ENCODE results near the gene SHC1. TPM values are rescaled to one million over a fixed set of nuclear protein-coding genes. Genes with fewer than 3 reads are reported as not detected.
A peak's percentile ranks its signal among the peaks of the same experiment; 100 is the strongest.

SHC1 gene, protein sequence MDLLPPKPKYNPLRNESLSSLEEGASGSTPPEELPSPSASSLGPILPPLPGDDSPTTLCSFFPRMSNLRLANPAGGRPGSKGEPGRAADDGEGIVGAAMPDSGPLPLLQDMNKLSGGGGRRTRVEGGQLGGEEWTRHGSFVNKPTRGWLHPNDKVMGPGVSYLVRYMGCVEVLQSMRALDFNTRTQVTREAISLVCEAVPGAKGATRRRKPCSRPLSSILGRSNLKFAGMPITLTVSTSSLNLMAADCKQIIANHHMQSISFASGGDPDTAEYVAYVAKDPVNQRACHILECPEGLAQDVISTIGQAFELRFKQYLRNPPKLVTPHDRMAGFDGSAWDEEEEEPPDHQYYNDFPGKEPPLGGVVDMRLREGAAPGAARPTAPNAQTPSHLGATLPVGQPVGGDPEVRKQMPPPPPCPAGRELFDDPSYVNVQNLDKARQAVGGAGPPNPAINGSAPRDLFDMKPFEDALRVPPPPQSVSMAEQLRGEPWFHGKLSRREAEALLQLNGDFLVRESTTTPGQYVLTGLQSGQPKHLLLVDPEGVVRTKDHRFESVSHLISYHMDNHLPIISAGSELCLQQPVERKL
- polyA plus RNA-seq (ENCODE audit: insufficient read length), result 67.4 TPM

- peak; percentile 93 for DNase-seq (ENCODE audit: low read depth)
These were observed at the start of gene SHC1 for GRCh38 chr1:154970631-154971340. TSS of gene SHC1 (minus strand) at chr1:154970747. CDS start at chr1:154970526, 221 bp downstream.

GRCh38 chr1:155019377-155020245 is 49.1 kb upstream of the SHC1 start:
- DNase-seq (ENCODE audit: low read depth), result no peak

DNA sequence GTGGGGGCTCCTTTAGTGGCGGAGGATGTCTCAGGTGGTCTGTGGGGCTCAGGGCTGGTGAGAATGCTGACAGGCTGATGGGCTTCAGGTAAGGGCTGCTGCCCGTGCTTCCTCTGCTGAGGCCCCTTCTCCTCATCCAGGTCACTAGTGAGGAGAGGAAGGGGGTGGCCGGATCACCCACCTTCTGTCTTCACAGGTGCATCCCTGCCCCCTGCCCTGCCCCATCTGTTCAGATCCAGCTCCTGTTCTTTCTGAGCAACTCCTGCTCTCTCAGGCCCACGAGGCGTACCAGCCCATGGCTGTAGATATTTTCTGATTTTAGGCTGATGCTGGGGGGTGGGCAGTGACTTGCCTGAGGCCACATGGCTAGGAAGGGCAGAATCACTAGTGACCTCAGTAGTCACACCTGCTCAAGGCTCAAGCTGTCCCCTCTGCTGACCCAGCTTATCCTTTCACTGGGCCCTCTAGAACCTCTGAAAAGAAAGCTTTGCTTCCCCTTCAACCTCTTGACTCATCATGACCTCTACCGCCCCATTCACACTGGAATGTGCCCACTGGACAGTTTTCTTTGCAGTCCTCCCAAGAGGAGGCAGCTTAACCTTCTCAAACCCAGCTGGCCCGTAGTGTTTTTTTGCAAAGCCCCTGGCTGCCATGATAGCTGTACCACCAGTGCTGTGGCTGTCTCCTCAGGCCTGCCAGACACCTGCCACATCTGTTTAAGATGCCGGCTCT is 48.2 kb upstream of the SHC1 start:
- DNase-seq (ENCODE audit: low read depth), result no peak

DNA sequence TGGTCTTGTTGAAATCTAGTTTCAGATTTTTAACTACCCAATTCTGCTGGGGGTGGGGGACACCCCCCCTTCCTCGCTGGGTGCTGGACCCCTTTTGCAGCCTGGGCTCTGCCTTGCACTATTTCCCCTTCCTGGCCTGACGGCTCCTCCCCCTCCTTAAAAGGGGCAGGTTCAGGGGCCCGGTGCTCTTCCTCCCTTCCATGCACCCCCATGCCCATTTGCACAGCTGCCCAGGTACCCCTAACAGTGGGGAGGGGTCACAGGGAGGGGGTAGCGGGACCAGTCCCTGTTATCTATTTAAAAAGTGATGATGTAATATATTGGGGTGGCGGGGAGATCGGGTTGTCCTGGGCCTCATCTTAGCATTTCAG is 47.4 kb upstream of the SHC1 start:
- no peak for DNase-seq (ENCODE audit: low read depth)

DNA sequence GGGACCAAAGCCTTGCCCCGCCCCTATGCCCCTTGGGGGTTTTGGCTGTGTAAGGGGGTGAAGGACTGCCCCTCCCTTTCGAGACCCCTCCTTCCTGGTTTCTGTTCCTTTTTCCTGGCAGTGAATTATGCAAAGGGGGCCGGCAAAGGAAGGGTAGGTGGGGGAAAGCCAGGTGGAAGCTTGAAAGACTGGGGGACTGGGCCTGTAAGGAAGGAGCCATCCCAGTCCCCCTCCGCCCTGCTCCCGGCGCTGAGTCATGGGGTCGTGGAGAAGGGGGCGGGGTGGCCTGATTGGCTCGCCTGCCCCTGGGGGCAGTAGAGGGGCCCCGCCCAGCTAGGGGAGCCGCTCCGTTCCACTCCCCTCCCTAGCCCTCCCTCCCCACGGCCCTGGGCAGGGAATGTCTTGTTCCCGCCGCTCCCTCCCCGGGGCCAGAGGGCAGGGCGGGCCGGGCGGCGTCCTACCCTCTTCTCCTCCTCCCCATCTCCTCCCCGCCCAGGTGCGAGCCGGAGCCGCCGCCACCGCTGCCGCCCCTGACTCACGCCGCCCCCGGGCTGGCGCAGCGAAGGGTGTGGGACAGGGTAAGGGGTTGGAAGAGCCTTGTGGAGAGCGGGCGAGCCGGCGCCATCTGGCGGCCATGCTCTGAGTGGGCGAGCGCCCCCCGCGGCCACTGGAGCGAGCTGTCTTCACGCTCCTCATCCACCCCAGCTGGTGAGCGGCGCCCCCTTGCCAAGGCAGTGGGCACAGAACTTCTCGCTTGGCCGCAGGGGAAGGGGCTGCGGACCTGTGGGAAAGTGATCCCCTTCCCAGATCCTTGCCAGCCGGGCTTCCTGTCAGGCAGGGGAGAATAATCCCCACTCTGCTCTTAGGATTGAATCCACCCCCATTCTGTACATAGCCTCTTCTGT is 46.7 kb upstream of the SHC1 start:
- DNase-seq (ENCODE audit: low read depth), result no peak

DNA sequence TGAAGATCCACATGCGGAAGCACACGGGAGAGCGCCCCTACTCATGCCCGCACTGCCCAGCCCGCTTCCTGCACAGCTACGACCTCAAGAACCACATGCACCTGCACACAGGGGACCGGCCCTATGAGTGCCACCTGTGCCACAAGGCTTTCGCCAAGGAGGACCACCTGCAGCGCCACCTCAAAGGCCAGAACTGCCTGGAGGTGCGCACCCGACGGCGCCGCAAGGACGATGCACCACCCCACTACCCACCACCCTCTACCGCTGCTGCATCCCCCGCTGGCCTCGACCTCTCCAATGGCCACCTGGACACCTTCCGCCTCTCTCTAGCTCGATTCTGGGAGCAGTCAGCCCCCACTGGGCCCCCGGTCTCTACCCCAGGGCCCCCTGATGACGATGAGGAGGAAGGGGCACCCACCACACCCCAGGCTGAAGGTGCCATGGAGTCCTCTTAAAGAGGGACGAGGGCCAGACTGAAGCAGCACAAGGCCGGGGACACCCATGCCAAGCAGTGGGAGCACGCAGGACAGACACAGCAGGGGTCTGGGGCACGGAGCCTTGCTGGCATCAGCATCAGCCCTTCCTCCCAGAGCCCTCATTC is 45.8 kb upstream of the SHC1 start:
- no peak for DNase-seq (ENCODE audit: low read depth)

- DNase-seq (ENCODE audit: low read depth), result no peak
These were observed 45.1 kb upstream of the SHC1 start for GRCh38 chr1:155015527-155016230.

DNA sequence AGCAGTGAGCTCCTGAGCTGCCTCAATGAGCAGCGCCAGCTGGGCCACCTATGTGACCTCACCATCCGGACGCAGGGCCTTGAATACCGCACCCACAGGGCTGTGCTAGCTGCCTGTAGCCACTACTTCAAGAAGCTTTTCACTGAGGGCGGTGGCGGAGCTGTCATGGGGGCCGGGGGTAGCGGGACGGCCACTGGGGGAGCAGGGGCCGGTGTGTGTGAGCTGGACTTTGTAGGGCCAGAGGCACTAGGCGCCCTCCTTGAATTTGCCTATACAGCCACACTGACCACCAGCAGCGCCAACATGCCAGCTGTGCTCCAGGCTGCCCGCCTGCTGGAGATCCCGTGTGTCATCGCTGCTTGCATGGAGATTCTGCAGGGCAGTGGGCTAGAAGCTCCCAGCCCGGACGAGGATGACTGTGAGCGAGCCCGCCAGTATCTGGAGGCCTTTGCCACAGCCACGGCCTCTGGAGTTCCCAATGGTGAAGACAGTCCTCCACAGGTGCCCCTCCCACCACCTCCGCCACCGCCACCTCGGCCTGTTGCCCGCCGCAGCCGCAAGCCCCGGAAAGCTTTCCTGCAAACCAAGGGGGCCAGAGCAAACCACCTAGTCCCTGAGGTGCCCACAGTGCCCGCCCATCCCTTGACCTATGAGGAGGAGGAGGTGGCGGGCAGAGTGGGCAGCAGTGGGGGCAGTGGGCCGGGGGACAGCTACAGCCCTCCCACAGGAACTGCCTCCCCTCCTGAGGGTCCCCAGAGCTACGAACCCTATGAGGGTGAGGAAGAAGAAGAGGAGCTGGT is 44.4 kb upstream of the SHC1 start:
- no peak for DNase-seq (ENCODE audit: low read depth)

DNA sequence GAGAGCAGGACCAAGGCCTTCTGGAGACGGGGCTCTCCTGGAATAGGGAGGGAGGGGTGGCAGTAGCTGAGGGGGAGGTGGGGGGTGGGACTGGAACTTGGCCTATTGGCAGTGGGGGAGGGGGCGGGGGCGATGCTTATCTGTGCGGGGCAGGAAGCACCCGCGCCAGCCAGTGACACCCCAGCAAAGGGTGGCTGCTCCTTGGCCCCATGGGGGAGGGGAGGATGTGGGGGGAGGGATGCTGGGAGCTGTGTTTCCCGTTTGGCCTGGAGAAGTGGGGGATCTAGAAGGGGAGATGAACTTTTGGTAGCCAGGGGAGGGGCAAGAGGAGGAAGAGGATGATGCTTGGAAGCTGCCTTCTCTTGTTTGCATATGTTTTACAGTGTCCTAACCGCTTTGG is 43.1 kb upstream of the SHC1 start:
- DNase-seq (ENCODE audit: low read depth), result no peak

DNA sequence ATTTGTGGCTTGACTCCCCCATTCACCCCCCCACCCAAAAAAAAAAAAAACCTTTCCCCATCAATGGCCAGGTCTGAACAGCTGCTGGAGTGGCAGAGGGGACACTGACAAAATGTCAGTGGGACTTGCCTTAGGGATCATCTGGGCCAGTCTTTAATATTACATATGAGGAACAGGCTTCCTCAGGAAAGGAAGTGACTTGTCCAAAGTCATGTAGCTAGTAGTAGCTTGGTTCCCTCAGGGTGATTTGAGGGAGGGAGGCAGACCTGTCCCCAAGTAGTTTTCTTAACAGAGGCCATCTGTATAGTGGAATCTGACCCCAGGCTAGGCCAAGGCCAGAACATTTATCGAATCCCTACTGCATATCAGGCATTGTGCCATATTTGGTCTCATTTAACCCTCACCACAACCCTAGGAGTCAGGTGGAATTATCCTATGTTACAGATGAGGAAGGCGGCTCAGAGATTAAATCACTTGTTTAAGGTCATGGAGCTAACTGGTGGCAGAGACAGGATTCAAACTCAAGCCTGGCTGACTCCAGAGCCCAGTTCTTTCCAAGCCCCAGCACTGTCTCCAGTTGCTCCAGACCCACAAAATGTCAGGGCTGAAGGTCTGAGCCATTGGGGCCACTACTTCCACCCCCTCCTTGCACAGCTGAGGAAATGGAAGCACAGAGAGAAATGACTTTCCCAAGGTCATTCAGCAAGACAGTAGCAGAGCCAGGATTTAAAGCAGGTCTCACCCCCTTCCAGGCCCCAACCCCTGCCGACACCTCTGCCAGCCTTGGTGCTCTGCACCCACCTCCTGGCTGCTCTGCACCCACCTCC is 42.4 kb upstream of the SHC1 start:
- no peak for DNase-seq (ENCODE audit: low read depth)

DNA sequence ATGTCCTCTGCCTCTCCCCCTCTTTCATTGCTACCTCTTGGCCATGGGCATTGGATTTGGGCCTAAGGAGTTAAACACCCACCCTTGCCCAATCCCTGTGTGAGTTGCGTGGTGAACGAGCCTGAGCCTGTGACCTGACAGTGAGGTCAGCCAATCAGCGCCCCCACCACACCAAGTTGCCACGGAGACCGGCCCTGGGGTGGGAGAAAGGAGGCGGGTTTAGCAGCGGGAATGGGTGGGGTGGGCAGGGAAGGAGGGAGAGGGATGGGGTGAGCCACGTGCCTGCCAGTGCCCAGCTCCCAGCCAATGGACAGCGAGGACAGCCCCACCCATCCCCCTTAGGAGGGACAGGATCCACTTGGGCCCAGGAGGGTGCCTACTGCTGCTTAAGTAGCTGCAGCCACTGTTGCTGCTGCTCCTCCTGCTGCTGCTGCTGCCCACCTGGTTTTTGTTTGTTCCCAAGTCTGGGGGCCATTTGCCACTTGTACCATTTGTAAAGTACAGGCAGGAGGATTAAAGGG is 41.5 kb upstream of the SHC1 start:
- DNase-seq (ENCODE audit: low read depth), result no peak

DNA sequence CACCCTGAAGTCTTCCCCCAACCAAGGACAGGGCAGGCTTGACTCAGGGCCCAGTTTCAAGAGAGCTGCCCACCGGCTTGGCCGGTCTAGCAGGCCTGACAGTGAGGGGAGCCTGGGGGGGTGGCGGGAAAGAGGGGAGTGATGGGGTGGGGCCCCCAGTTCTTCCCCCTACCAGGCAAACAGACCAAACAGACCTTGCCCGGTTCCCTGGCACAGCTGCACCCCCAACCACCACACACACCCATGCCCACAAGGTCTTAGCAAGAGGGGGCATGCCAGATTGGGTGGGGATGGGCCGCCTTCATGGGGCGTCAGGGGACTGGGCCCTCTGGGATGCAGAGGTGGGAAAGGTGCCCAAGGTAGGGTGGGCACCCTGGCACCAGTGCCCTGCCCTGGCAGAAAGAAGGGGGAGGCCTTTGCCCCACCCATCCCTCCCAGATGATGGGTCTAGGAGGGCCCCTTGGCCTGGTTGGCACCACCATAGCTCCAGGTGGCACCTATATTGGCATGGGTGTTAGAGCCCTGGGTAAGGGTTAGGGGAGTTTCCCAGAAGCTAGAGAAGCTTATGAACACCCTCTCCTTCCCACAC is 41.0 kb upstream of the SHC1 start:
- no peak for DNase-seq (ENCODE audit: low read depth)

DNA sequence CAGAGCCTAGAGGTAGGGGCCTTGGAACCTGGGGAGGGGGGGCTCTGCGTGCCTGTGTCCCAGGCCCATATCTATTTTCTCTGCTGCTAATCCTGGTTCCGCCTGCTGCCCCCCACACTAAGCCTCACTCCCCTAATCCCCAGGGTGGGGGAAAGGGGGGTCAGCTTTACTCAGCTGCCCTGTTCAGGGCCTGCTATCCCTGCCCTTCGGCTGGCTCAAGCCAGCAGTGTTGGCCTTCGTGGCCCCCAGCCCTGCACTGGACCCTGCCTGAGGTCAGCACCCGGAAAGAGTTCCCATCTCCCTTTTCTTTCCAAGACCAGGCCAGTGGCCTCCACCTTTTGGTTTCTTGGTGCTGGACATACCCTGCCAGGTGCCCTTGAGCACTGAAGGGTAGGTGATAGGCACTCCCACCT is 40.5 kb upstream of the SHC1 start:
- DNase-seq (ENCODE audit: low read depth), result no peak

GRCh38 chr1:155010211-155010918 is 39.8 kb upstream of the SHC1 start:
- DNase-seq (ENCODE audit: low read depth), result no peak

- DNase-seq (ENCODE audit: low read depth), result no peak
These were observed 39.2 kb upstream of the SHC1 start for GRCh38 chr1:155009742-155010141.

- no peak for DNase-seq (ENCODE audit: low read depth)
These were observed 38.7 kb upstream of the SHC1 start for GRCh38 chr1:155009221-155009711.
